OCI-LY1 (cell line): ENCODE results near the gene DHRSX.

Experiments
- EZH2 ChIP-seq: fragments of 200-600 bp; sonication (generic), shearing (Covaris generic); IDR thresholded peaks from 2 replicates; pipeline ENCODE4 v1.8.0; 2017; ENCODE audit warnings: borderline replicate concordance, mixed run types, mild to moderate bottlenecking, antibody characterized with exemption, low read length, moderate library complexity, mixed read lengths
- TF ChIP-seq, protein P1 (sequence below): fragments of 200-600 bp; sonication (generic), shearing (Covaris generic); IDR thresholded peaks from 2 replicates; pipeline ENCODE4 v1.5.1; 2017; ENCODE audit warnings: mild to moderate bottlenecking, antibody characterized with exemption, low read length, moderate library complexity, mixed read lengths

DNA sequence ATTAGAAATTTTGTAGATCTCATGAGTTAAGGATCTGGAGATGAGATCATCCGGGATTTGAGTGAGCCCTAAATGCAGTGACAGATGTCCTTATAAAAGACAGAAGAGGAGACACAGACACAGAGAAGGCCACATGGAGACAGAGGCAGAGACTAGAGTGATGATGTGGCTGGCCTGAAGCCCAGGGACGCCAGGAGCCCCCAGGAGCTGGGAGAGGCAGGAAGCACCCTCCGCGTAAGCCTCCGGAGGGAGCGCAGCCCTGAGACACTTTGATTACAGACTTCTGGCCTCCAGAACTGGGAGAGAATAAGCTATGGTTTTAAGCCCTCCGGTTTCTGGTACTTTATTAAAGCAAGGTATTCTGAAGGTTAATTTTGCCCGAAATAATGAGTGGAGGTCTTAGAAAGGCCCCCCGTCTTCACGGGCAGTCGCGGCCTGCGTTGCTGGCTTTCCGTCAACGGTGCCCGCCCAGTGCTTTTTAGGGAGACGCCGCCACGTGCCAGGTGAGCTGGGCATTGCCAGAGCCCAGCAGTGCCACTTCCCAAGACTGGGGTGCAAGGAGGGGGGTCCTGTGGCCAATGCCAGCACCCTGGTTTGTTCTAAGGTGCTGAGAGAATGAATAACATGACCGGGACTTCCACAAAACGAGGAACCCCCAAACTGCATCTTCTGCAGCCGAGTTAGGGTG, 8.1 kb downstream of the DHRSX start:
- TF ChIP-seq, protein P1, sequence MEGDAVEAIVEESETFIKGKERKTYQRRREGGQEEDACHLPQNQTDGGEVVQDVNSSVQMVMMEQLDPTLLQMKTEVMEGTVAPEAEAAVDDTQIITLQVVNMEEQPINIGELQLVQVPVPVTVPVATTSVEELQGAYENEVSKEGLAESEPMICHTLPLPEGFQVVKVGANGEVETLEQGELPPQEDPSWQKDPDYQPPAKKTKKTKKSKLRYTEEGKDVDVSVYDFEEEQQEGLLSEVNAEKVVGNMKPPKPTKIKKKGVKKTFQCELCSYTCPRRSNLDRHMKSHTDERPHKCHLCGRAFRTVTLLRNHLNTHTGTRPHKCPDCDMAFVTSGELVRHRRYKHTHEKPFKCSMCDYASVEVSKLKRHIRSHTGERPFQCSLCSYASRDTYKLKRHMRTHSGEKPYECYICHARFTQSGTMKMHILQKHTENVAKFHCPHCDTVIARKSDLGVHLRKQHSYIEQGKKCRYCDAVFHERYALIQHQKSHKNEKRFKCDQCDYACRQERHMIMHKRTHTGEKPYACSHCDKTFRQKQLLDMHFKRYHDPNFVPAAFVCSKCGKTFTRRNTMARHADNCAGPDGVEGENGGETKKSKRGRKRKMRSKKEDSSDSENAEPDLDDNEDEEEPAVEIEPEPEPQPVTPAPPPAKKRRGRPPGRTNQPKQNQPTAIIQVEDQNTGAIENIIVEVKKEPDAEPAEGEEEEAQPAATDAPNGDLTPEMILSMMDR: no peak
- TF ChIP-seq EZH2: no peak
